ENCODE measurements around the gene MRPL24. TPM values are rescaled to one million over a fixed set of nuclear protein-coding genes. Genes with fewer than 3 reads are reported as not detected.
A peak's percentile ranks its signal among the peaks of the same experiment; 100 is the strongest.

MRPL24 gene
- total and polyA plus RNA-seq, 10 donors = 15.2 to 83.5 (median 41.0) TPM

GRCh38 chr1:156733989-156734584, 6.8 kb downstream of the MRPL24 start:
- H3K36me3 ChIP-seq = peaks cover 0 to 72% (median 34%) of the 10 kb centered on the region in 6 donors

GRCh38 chr1:156728599-156729462, 12.1 kb downstream of the MRPL24 start, which contains the start of gene ISG20L2:
ISG20L2 (minus strand) TSS chr1:156728766; CDS start chr1:156727652, 1,114 bp downstream.
- Histone ChIP-seq H3K27ac (peak within 1 kb of the TSS; percentile 96 to 99 (median 98)), H3K9me3 (no peaks in the 10 kb centered on the region), H3K4me3 (peak within 1 kb of the TSS; percentile 59 to 90 (median 78)), H3K36me3 (peaks cover 0 to 52% (median 24%) of the 10 kb centered on the region in 6 donors), H3K27me3 (replicated peaks in 1 of 7) (no peaks in the 10 kb centered on the region), H3K4me1 (peaks cover 36 to 65% (median 52%) of the 10 kb centered on the region in 6 donors)
- TF ChIP-seq CTCF (IDR thresholded peaks at IDR 0.05 in 8 of 11, conservative IDR thresholded peaks at IDR 0.05 in 3 of 11) (peak in 2 of 11 experiments; percentile 27 to 35), POLR2A (IDR thresholded peaks at IDR 0.05) (peak in 1 of 3 donors; percentile 19), POLR2AphosphoS5 (IDR thresholded peaks at IDR 0.05) (peak; percentile 88 to 90 (median 90))
- intact Hi-C loops (cut with DNase I; ENCODE audit: low total_unique reads) = loop anchor here (10.0 kb wide), 1 partner anchor 156 kb away; no protein-coding TSS in a partner anchor
- DNase-seq = peak; percentile 99
- WGBS, 5 donors = 2 to 3% (median 3%) methylated on average over 41 to 57 of the region's 57 CpGs

More at GRCh38 chr1:156733989-156734584, 6.8 kb downstream of the MRPL24 start:
- H3K27me3 ChIP-seq (replicated peaks in 1 of 7) = no peaks in the 10 kb centered on the region
- intact Hi-C loops (cut with DNase I; ENCODE audit: low total_unique reads) = no loop called here
- H3K4me1 ChIP-seq = peaks cover 0 to 26% (median 9%) of the 10 kb centered on the region in 6 donors
- WGBS, 5 donors = 94 to 97% (median 94%) methylated on average over 16 to 20 of the region's 20 CpGs
- peak; percentile 65 for DNase-seq
- H3K27ac ChIP-seq = no peak overlapping the region
- H3K9me3 ChIP-seq = no peaks in the 10 kb centered on the region
- no peak for TF ChIP-seq CTCF (IDR thresholded peaks at IDR 0.05 in 8 of 11, conservative IDR thresholded peaks at IDR 0.05 in 3 of 11)
- peak in 2 of 3 donors; percentile 25 to 62 for TF ChIP-seq POLR2AphosphoS5 (IDR thresholded peaks at IDR 0.05)
- H3K4me3 ChIP-seq = no peak overlapping the region

- Histone ChIP-seq H3K9me3 (no peaks in the 10 kb centered on the region), H3K4me1 (peaks cover 36 to 73% (median 54%) of the 10 kb centered on the region in 6 donors), H3K27ac (peak within 1 kb of the TSS; percentile 96 to 99 (median 98)), H3K36me3 (peaks cover 0 to 52% (median 25%) of the 10 kb centered on the region in 6 donors), H3K4me3 (peak within 1 kb of the TSS; percentile 59 to 90 (median 78)), H3K27me3 (replicated peaks in 1 of 7) (no peaks in the 10 kb centered on the region)
- DNase-seq = peak; percentile 95
- intact Hi-C loops (cut with DNase I; ENCODE audit: low total_unique reads) = loop anchor here (2.0 to 10.0 kb wide), 2 partner anchors 39 to 157 kb away; no protein-coding TSS in a partner anchor
- peak in 2 of 3 donors; percentile 13 to 30 for TF ChIP-seq POLR2A (IDR thresholded peaks at IDR 0.05)
- TF ChIP-seq POLR2AphosphoS5 (IDR thresholded peaks at IDR 0.05) = peak; percentile 79 to 89 (median 84)
- peak in 1 of 11 experiments; percentile 4 for TF ChIP-seq CTCF (IDR thresholded peaks at IDR 0.05 in 8 of 11, conservative IDR thresholded peaks at IDR 0.05 in 3 of 11)
- WGBS, 5 donors = 0 to 1% (median 0%) methylated on average over 45 to 46 of the region's 46 CpGs
These were observed 12.8 kb downstream of the MRPL24 start, which contains the start of gene METTL25B for GRCh38 chr1:156727926-156728598. METTL25B (plus strand) TSS chr1:156728469; CDS start chr1:156729105, 636 bp downstream.

Measured in spleen (tissue), 11 donors.